Epidermal melanocyte (primary cell): ENCODE results near the gene CORIN.
"Not testable (repeated sequence)": the region's sequence is repeated elsewhere in the genome, so short reads cannot be mapped to it uniquely, and the experiment has no call there.

ENCODE experiments used
- DNase-seq: peaks from one replicate; pipeline ENCODE4 v3.0.0; 2011; ENCODE audit warnings: low spot score; ENCODE audit not compliant: insufficient read length

CORIN gene

GRCh38 chr4:47771020-47771419, 66.8 kb downstream of the CORIN start:
- no peak for DNase-seq

- DNase-seq, result not testable (repeated sequence)
Measured at GRCh38 chr4:47767956-47768355, 69.9 kb downstream of the CORIN start.

GRCh38 chr4:47763279-47763678, 74.6 kb downstream of the CORIN start:
- no peak for DNase-seq

- DNase-seq, result no peak
Measured at GRCh38 chr4:47762376-47763266, 75.2 kb downstream of the CORIN start.

GRCh38 chr4:47753316-47753715, 84.6 kb downstream of the CORIN start:
- not testable (repeated sequence) for DNase-seq

GRCh38 chr4:47752214-47752613, 85.7 kb downstream of the CORIN start:
- DNase-seq, result no peak

GRCh38 chr4:47750788-47751187, 87.1 kb downstream of the CORIN start:
- no peak for DNase-seq

- no peak for DNase-seq
Measured at GRCh38 chr4:47749858-47750257, 88.0 kb downstream of the CORIN start.

- no peak for DNase-seq
Measured at GRCh38 chr4:47749060-47749459, 88.8 kb downstream of the CORIN start.

GRCh38 chr4:47747846-47748494, 89.9 kb downstream of the CORIN start:
- DNase-seq, result no peak

- DNase-seq, result no peak
Measured at GRCh38 chr4:47747211-47747610, 90.7 kb downstream of the CORIN start.

GRCh38 chr4:47746122-47746521, 91.7 kb downstream of the CORIN start:
- DNase-seq, result no peak

GRCh38 chr4:47744843-47745382, 93.0 kb downstream of the CORIN start:
- DNase-seq, result no peak

GRCh38 chr4:47744253-47744652, 93.6 kb downstream of the CORIN start:
- no peak for DNase-seq

- no peak for DNase-seq
Measured at GRCh38 chr4:47741200-47741599, 96.7 kb downstream of the CORIN start.

- DNase-seq, result no peak
Measured at GRCh38 chr4:47737326-47737725, 100.5 kb downstream of the CORIN start.

- no peak for DNase-seq
Measured at GRCh38 chr4:47736555-47736954, 101.3 kb downstream of the CORIN start.

- no peak for DNase-seq
Measured at GRCh38 chr4:47736146-47736545, 101.7 kb downstream of the CORIN start.

GRCh38 chr4:47733302-47734175, 104.3 kb downstream of the CORIN start:
- DNase-seq, result no peak

GRCh38 chr4:47731182-47731581, 106.7 kb downstream of the CORIN start:
- DNase-seq, result no peak

GRCh38 chr4:47729131-47729680, 108.7 kb downstream of the CORIN start:
- DNase-seq, result no peak
